ENCODE data around the gene DTWD1. TPM values are rescaled to one million over a fixed set of nuclear protein-coding genes. Genes with fewer than 3 reads are reported as not detected.

DTWD1 gene
- total and polyA plus RNA-seq, 9 of the 15 experiments (the other 6 are each of a cell fraction or from before 2014, with no cell fraction given) = 23.1 to 76.4 (median 36.5) TPM

DNA sequence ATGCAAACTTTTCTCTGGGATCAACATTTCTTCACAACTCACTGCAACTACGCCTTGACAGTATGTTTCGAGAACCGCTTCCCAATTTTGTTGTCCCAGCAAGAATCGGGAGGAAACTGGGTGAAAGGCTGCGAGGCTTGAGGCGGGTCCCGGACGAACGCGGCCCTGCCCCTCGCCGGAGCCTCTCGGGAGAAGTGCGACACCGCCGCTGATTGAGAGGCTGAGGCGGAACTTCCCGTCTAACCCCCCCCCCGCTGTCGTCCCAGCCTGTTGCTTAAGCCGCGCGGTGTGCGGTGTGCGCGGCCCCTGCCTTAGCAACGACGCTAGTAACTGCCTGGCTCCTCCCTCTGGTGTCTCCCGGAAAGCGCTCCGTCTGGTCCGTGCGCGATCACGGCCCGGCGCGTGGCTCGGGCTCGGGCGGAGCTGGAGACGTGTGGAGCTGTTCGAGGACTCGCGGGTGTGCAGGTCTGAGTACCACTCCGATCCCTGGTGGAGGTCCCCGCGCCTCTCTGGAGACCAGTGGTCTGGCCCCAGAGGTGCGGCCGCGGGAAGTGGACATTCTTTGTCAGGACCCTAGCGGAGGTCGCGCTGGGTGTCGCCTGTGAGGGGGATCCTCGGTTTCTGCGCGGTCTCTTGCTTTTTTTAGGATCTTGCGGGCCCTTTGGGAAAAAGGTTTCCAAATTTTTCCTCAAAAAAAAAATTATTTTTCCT lies at the start of gene DTWD1, which contains the start of gene FAM227B (continued):
- no peak; the same call in 1 of the 2 replicates for TF ChIP-seq NR1H2 (CRISPR knock-in tag; IDR thresholded peaks at IDR 0.05)
- peak; percentile 25; the same call in 1 of the 2 replicates for TF ChIP-seq ZBED1 (IDR thresholded peaks at IDR 0.05)
- TF ChIP-seq ZNF175 (CRISPR knock-in tag; IDR thresholded peaks at IDR 0.05; ENCODE audit: low read depth) = no peak; the same call in 1 of the 2 replicates
- TF ChIP-seq PTBP1 (IDR thresholded peaks at IDR 0.05; ENCODE audit: low read depth, low read length) = no peak
- TF ChIP-seq ZNF79 (CRISPR knock-in tag; IDR thresholded peaks at IDR 0.05; ENCODE audit: low read depth) = peak; percentile 47
- peak; percentile 74; the same call in 1 of the 2 replicates for TF ChIP-seq HMGXB4 (CRISPR knock-in tag; IDR thresholded peaks at IDR 0.05)
- peak; percentile 93 for TF ChIP-seq POLR2A (conservative IDR thresholded peaks at IDR 0.05)
- peak; percentile 78 for TF ChIP-seq TAF7 (tag; IDR thresholded peaks at IDR 0.05)
- TF ChIP-seq, protein P1, sequence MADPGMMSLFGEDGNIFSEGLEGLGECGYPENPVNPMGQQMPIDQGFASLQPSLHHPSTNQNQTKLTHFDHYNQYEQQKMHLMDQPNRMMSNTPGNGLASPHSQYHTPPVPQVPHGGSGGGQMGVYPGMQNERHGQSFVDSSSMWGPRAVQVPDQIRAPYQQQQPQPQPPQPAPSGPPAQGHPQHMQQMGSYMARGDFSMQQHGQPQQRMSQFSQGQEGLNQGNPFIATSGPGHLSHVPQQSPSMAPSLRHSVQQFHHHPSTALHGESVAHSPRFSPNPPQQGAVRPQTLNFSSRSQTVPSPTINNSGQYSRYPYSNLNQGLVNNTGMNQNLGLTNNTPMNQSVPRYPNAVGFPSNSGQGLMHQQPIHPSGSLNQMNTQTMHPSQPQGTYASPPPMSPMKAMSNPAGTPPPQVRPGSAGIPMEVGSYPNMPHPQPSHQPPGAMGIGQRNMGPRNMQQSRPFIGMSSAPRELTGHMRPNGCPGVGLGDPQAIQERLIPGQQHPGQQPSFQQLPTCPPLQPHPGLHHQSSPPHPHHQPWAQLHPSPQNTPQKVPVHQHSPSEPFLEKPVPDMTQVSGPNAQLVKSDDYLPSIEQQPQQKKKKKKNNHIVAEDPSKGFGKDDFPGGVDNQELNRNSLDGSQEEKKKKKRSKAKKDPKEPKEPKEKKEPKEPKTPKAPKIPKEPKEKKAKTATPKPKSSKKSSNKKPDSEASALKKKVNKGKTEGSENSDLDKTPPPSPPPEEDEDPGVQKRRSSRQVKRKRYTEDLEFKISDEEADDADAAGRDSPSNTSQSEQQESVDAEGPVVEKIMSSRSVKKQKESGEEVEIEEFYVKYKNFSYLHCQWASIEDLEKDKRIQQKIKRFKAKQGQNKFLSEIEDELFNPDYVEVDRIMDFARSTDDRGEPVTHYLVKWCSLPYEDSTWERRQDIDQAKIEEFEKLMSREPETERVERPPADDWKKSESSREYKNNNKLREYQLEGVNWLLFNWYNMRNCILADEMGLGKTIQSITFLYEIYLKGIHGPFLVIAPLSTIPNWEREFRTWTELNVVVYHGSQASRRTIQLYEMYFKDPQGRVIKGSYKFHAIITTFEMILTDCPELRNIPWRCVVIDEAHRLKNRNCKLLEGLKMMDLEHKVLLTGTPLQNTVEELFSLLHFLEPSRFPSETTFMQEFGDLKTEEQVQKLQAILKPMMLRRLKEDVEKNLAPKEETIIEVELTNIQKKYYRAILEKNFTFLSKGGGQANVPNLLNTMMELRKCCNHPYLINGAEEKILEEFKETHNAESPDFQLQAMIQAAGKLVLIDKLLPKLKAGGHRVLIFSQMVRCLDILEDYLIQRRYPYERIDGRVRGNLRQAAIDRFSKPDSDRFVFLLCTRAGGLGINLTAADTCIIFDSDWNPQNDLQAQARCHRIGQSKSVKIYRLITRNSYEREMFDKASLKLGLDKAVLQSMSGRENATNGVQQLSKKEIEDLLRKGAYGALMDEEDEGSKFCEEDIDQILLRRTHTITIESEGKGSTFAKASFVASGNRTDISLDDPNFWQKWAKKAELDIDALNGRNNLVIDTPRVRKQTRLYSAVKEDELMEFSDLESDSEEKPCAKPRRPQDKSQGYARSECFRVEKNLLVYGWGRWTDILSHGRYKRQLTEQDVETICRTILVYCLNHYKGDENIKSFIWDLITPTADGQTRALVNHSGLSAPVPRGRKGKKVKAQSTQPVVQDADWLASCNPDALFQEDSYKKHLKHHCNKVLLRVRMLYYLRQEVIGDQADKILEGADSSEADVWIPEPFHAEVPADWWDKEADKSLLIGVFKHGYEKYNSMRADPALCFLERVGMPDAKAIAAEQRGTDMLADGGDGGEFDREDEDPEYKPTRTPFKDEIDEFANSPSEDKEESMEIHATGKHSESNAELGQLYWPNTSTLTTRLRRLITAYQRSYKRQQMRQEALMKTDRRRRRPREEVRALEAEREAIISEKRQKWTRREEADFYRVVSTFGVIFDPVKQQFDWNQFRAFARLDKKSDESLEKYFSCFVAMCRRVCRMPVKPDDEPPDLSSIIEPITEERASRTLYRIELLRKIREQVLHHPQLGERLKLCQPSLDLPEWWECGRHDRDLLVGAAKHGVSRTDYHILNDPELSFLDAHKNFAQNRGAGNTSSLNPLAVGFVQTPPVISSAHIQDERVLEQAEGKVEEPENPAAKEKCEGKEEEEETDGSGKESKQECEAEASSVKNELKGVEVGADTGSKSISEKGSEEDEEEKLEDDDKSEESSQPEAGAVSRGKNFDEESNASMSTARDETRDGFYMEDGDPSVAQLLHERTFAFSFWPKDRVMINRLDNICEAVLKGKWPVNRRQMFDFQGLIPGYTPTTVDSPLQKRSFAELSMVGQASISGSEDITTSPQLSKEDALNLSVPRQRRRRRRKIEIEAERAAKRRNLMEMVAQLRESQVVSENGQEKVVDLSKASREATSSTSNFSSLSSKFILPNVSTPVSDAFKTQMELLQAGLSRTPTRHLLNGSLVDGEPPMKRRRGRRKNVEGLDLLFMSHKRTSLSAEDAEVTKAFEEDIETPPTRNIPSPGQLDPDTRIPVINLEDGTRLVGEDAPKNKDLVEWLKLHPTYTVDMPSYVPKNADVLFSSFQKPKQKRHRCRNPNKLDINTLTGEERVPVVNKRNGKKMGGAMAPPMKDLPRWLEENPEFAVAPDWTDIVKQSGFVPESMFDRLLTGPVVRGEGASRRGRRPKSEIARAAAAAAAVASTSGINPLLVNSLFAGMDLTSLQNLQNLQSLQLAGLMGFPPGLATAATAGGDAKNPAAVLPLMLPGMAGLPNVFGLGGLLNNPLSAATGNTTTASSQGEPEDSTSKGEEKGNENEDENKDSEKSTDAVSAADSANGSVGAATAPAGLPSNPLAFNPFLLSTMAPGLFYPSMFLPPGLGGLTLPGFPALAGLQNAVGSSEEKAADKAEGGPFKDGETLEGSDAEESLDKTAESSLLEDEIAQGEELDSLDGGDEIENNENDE (IDR thresholded peaks at IDR 0.05; ENCODE audit: low read depth, low read length) = no peak
- no peak for TF ChIP-seq HMG20B (CRISPR knock-in tag; IDR thresholded peaks at IDR 0.05)
- peak; percentile 97 for TF ChIP-seq ZNF740 (CRISPR knock-in tag; IDR thresholded peaks at IDR 0.05)
- peak in 1 of 2 experiments; percentile 83; a peak in 1 of 4 replicates for TF ChIP-seq ZNF740 (tag; IDR thresholded peaks at IDR 0.05)
- peak; percentile 32; the same call in 1 of the 2 replicates for TF ChIP-seq TRIM28 (IDR thresholded peaks at IDR 0.05)
- TF ChIP-seq SAFB (IDR thresholded peaks at IDR 0.05; ENCODE audit: borderline replicate concordance, low read depth, low read length) = peak; percentile 98
- TF ChIP-seq KAT8 (IDR thresholded peaks at IDR 0.05; ENCODE audit: low read depth) = no peak
